ENCODE data around the gene NYAP1.

The NYAP1 gene

GRCh38 chr7:100544386-100544785 is 60.7 kb downstream of the NYAP1 start:
- H3K27ac Mint-ChIP-seq = no peak overlapping the region
- H3K4me3 Mint-ChIP-seq = peak overlapping the region; percentile 11
- peaks cover 5% of the 10 kb centered on the region for H3K36me3 Mint-ChIP-seq (ENCODE audit: low read depth)
- no peak for TF ChIP-seq CTCF (IDR thresholded peaks at IDR 0.05)
- H3K4me1 Mint-ChIP-seq = peaks cover 78% of the 10 kb centered on the region
- no peaks in the 10 kb centered on the region for H3K9me3 Mint-ChIP-seq
- no peak for DNase-seq
- peaks cover 34% of the 10 kb centered on the region for H3K27me3 Mint-ChIP-seq (ENCODE audit: low read depth, poor library complexity)
